HG03066 (cell line): ENCODE data around the gene MAP7D1.
A peak's percentile ranks its signal among the peaks of the same experiment; 100 is the strongest.
"Not testable (repeated sequence)": the region's sequence is repeated elsewhere in the genome, so short reads cannot be mapped to it uniquely, and the experiment has no call there.

Experiments used
- ATAC-seq: cut with Tn5 transposase; IDR thresholded peaks from one replicate; pipeline ENCODE4 v1.9.1; 2021; ENCODE audit warnings: low read depth; ENCODE audit not compliant: unreplicated experiment

Gene MAP7D1

DNA sequence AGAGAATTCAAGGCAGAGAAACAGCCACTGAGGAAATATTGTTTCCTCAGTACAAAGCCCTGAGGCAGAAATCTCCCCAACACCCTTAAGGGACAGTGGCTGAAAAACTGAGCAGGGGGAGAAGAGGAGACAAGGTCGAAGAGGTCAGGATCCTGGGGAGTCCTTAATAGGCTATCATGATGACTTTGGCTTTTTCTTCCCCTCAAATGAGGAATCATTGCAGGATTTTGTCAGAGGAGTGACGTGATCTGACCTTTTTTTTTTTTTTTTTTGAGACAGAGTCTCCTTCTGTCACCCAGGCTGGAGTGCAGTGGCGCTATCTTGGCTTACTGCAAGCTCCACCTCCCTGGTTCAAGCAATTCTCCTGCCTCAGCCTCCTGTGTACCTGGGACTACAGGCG, 10.2 kb downstream of the MAP7D1 start:
- no peak for ATAC-seq

DNA sequence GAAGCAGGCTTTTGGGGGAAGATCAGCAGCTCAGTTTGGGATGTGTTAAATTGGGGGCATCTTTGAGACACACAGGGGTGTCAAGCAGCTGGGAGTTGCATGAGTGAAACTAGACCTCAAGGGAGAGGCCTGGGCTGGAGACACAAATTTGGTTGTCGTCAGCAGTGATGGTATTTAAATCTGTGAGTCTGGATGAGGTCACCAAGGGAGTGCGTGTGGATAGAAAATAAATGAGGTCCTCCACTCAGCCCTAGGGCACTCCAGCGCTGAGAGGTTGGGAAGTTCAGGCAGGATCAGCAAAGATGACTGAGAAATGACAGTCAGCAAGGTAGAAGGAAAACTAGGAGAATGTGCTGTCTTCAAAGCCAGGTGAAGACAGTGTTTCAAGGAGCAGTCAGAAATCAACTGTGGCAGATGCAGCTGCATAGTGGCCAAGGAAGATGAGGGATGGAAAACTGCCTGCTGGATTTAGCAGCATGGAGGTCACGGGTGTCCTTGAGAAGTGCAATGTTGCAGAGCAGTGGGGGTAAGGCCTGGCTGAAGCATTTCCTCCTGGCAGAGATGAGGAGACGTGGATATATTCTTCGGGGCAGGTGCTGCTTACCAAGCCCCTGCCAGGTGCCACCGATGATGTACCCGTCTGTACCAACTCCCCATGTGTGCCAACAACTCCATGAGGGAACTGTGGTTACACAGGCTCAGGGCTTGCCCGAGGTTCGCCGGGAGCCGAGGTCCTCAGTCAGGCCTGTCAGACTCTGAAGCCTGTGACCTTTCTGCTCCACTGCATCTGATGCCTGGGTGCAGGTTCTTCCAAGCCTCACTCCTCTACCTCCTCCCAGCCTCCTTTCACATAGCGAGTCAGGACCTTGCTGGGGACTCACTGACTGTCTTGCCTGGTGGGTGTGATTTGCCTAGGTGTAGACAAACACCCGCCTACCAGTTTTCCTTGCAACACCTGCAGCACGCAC, 11.3 kb downstream of the MAP7D1 start:
- ATAC-seq, result no peak

DNA sequence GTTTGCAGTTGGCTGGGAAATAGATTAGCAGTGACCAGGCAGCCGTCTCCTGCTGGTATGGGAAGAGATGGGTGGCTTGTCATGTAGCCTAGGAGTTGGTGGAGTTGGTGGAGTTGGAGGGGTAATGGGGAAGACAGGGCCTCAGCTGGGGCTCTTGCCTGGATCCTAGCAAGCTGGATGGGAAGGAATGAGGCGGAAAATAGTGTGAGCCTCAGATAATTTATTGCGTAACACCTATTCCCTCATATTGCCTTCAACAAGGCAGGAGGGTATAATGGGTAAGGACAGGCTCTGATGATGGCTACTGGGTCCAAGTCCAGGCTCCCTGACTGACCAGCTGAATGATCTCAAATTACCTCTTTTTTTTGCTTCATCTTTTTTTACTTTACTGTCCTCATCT, 12.6 kb downstream of the MAP7D1 start:
- no peak for ATAC-seq

DNA sequence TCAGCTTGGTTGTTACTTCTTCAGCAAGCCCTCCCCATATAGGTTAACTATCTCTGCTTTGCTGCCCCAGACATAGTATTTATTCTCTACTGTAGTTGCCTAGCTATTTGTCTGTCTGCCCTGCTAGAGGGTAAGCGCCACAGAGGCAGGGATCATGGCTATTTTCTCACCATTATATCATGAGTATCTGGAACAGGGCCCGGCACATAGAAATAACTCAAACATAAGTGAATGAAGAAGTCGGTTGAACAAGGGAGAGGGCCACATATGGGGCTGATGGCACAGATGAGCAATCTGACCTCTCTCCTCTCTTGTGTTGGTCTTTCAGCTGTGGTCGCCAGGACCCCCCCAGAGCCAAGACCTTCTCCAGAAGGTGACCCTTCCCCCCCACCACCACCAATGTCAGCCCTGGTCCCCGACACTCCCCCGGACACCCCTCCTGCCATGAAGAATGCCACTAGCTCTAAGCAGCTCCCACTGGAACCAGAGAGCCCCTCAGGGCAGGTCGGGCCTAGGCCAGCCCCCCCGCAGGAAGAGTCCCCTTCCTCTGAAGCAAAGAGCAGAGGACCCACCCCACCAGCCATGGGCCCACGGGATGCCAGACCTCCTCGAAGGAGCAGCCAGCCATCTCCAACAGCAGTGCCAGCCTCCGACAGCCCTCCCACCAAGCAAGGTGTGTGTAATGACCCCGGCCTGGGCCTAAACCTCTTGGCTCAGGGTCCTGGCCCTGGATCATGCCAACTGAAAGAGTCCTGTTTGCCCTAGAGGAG, 14.9 kb downstream of the MAP7D1 start:
- ATAC-seq, result no peak

DNA sequence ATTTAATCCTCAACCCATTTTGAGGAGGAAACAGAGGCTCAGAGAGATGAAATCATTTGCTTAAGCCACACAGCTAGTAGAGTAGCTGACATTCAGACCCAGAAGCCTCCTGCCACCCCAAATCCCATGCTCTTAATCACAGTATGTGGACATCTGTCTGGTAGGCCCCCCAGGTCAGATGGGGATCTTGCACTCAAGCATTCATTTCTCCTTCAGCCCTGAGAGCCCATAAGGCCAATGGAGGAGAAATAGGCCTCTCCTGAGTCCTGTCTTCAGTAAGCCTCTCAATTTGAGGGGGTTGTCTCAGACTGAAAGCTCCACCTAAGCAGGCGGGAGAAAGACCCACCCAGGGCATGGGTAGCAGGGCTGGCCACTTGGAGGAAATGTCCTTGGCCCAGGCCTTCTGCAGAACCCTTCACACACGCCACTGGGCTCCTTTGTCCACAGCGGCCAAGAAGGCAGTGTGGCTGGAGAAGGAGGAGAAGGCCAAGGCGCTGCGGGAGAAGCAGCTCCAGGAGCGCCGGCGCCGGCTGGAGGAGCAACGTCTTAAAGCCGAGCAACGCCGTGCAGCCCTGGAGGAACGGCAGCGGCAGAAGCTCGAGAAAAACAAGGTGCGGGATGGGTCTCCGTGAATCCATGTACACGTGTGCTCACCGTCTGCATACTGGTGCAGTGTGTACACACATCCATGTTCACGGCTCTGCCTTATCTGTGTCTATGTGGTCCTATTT, 16.2 kb downstream of the MAP7D1 start:
- ATAC-seq, result no peak

DNA sequence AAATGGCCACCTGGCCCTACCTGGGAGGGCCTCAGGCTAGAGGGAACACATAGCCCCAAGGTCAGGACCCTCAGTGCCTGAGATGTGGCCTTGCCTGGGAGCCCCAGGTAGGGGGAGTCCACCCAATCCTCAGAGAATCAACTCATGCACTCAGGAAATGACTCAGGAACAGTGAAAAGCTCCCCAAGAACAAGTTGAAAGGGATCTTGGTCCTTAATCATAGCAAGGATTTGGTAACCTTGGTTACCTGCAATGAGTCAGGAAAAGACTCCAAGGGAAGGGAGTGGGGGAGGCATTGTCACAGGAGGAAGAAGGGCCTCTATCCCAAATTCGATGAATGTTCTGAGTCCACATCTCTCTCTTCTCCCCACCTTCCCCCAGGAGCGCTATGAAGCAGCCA, 17.0 kb downstream of the MAP7D1 start:
- no peak for ATAC-seq

DNA sequence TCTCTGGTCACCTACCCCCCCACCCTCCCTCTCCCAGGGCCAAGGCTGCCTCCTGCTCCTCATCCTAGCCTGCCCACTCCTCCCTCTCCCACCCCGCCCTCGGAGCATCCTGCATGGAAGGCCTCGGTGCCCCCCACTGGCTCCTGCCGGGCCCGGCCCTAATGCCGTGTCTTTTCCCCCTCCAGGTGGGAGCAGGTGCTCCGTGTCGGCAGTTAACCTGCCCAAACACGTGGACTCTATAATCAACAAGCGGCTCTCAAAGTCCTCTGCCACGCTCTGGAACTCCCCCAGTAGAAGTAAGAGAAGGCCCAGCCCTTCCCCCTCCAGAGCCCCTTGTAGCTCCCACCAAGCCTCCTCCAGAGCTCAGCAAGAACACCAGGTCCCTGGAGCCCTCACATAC, 18.8 kb downstream of the MAP7D1 start:
- ATAC-seq, result no peak

DNA sequence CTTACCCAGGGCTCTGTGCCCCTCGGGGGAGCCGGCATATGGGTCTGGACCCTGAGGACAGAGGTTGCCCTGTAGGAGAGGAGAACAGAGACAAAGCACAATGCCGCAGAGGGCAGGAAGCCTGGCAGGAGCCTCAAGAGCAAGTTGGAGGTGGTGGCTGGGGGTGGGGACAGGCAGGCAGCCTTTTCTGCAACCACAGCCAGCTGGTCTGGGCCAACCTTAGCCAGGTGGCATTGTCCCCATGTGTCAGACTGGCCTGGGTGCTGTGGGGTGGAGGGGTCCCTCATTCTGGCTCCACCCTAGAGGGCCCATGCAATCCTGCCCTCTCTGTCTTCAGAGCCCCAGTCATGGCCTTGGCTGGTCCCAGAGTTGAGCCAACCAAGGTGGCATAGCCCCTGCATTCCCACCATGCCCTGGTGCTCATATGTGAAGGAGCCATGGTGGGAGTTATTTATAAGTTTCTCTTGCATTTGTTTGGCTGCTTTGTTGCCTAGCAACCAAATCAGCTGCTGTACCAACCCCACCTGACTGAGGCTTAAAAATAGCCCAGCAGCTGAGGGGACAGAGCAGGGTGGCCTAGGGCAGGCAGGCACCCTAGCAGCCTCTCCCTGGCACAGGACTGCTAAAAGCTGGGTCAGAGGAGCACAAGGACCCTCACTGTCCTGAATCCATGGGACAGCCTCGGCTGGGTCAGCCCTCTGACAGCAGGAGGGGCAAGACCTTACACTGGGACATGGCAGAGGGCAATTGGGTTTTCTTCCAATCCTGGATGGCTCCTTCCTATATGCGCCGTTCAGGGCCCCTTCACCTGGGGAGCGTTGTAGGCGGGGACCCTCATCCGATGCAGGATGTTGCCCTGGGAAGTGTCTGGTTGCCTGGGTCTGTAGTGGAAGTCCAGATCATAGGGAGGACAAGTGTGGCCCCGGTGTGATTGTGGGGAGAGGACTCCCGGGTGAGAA, 19.5 kb downstream of the MAP7D1 start:
- ATAC-seq, result no peak

DNA sequence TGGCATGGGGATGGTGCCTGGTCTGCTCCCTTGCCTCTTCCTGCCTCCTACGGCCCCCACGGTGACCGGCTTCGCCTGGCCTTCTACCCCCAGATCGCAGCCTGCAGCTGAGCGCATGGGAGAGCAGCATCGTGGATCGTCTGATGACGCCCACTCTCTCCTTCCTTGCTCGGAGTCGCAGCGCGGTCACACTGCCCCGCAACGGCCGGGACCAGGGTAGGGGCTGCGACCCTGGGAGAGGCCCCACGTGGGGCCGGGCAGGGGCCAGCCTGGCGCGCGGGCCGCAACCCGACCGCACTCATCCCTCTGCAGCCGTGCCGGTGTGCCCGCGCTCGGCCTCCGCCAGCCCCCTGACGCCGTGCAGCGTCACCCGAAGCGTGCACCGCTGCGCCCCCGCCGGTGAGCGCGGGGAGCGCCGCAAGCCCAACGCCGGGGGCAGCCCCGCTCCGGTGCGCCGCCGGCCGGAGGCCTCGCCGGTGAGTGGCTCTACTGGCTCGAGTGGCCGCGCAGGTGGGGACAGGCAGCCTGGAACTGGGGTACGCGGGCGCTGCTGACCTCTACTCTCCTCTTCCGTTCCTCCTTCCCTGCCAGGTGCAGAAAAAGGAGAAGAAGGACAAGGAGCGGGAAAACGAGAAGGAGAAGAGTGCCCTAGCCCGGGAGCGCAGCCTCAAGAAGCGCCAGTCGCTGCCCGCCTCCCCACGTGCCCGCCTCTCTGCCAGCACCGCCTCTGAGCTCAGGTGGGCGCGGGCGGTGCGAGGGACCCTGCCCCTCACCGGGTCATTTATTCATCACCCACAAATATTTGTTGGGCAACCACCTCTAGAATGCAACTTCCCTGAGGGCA, 20.4 kb downstream of the MAP7D1 start:
- no peak for ATAC-seq

DNA sequence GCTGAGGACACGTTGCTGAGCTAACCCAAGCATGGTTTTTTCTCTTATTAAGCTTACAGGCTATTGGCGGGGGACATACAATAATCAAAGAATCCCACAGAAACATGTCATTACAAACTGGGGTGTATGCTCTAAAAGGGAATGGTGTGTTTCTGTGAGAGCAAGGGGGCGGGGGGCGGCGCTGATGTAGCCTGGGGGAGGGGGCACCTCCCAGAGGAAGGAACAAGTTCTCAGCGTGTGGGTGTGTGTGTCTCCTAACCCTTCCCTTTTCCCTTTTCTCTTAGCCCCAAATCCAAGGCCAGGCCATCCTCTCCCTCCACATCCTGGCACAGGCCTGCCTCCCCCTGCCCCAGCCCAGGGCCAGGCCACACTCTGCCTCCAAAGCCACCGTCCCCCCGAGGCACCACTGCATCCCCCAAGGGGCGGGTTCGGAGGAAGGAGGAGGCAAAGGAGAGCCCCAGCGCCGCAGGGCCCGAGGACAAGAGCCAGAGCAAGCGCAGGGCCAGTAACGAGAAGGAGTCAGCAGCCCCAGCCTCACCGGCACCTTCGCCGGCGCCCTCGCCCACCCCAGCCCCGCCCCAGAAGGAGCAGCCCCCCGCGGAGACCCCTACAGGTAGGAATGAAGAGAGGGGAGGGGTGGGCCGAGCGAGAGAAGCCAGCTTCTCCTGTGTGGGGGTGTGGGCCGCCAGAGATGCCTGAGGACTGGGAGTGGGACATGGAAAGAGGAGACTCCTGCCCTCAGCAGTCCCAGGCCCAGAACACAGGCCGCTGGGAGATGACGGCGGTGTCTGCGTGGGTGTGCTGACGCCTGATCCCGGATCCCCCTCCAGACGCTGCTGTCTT, 21.9 kb downstream of the MAP7D1 start:
- ATAC-seq, result no peak

DNA sequence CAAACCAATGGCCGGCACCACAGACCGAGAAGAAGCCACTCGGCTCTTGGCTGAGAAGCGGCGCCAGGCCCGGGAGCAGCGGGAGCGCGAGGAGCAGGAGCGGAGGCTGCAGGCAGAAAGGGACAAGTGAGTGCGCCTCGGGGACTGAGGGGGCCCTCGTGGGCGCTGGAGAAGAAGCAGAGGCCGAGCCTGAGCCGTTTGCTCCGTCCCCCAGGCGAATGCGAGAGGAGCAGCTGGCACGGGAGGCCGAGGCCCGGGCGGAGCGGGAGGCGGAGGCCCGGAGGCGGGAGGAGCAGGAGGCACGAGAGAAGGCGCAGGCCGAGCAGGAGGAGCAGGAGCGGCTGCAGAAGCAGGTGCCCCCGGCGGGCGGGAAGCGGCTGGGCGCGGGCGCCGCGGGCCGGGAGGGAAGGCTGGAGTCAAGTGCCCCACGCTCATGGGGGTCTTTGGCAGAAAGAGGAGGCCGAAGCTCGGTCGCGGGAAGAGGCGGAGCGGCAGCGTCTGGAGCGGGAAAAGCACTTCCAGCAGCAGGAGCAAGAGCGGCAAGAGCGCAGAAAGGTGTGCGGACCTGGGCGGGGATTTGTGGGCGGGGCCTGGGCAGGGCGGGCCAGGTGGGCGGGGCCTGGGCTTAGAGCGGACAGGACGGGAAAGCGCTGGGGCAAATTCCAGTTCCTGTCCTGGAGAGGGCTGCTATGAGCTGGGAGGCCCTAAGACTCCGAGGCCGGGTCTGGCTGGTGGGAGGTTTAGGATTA, 22.7 kb downstream of the MAP7D1 start:
- ATAC-seq, result no peak

DNA sequence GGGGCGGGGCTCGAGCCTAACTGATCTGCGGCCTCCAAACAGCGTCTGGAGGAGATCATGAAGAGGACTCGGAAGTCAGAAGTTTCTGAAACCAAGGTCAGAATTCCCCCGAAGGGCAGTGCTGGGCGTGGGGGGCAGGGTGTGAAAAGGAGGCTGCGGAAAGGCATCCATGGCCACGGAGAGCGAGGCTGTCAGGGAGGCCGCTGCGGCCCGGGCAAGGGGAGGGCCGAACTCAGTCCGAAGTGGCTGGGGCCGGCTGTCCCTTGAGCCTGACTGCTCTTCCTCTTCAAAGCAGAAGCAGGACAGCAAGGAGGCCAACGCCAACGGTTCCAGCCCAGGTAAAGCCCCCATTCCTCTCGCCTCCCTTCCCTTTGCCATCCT, 23.2 kb downstream of the MAP7D1 start:
- no peak for ATAC-seq

DNA sequence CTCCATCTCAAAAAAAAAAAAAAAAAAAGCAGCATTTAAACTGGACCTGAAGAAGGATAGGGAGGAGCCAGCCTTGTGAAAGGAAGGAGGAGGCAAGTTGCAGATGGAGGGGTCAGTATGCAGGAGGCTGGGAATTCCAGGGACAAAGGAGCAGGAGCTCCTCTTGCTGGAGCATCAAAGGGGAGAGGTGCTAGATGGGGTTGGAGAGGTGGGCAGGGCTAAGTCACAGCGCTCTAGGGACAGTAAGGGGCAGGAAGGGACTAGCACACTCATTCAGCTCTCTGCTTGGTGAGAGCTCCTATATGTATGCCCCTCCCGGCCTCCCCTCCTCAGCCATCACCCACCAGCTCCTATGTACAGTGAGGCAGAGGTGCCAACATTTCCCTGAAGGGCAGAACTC, 26.8 kb downstream of the MAP7D1 start:
- no peak for ATAC-seq

DNA sequence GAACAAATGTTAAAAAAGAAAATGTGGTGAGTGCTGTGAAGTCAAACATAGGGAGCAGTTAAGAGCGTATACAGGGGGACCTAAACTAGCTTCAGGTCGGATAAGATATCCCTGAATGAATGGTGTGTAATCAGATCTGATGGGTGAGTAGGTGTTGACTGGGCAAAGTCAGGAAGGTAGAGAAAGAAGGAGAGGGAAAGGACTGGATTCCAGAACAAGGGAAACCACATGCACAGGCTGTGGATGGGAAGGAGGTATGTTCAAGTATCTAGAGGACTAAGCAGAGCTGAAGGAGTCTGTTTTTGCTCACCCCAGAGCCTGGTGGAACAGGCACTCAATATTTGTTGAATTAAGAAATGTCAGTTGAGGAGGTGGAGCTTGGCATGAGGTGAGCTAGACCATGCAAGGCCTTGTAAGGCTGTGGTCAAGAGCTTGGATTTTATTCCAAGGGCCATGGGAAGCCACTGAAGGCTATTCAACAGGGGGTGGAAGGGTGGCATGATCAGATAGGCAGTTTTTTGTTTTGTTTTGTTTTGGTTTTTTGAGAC, 27.4 kb downstream of the MAP7D1 start:
- ATAC-seq, result no peak

DNA sequence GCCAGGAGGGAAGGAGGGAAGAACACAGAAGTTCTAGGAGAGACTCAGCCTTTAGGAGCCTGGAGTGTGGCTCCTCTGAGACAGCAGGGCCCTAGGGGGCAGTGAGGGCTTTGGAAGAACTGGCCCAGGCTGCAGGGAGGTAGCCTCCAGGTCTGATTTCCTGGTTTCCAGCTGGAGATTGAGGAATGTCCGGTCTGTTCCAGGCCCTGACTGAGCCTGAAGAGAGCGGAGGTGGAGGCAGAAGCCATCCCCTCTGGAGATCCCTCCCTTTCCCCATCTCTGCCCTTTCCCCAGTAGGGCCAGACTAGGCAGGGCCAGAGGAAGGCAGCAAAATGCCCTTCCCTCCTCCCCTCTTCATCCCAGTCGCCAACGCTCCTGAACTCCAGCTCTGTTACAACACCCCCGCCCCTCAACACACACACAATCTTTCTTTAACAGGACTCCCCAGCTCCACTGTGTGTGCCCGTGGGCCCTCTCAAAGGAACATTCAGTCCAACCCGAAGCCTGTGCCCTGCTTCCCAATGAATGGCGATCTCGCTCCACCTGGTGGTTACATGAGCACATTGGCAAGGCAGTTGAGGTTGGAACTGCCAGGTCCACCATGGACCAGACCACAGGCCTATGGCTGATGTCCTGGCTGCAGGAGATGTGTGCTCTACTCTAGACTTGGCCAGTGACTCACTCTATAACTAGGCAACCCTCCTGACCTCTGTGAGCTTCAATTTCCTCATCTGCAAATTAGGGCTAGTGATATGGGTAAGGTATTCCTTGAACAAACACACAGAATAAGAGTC, 32.0 kb downstream of the MAP7D1 start:
- peak; percentile 75 for ATAC-seq

DNA sequence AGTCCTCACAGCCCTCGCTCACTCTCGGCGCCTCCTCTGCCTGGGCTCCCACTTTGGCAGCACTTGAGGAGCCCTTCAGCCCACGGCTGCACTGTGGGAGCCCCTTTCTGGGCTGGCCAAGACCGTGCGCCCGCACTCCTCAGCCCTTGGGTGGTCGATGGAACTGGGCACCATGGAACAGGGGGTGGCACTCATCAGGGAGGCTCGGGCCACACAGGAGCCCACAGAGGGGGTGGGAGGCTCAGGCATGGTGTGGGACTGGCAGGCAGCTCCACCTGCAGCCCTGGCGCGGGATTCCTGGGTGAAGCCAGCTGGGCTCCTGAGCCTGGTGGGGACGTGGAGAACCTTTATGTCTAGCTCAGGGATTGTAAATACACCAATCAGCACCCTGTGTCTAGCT, 40.8 kb downstream of the MAP7D1 start:
- ATAC-seq, result not testable (repeated sequence)
